ENCODE data around the gene LCORL. TPM values are rescaled to one million over a fixed set of nuclear protein-coding genes. Genes with fewer than 3 reads are reported as not detected.
"Not testable (repeated sequence)": the region's sequence is repeated elsewhere in the genome, so short reads cannot be mapped to it uniquely, and the experiment has no call there.

The LCORL gene
- total RNA-seq (2014; rRNA removed; shearing (Covaris generic)): 13.7 and 14.5 TPM in 2 replicates

- peak; percentile 96 for DNase-seq (ENCODE audit: low spot score)
- in situ Hi-C loops (cut with HindIII; ENCODE audit: low sequenced_read_pairs): no loop called here
Observed at GRCh38 chr4:18021720-18022571, at the start of gene LCORL. Gene LCORL (minus strand): TSS chr4:18021755. CDS start chr4:18021751, 4 bp downstream.

- in situ Hi-C loops (cut with HindIII; ENCODE audit: low sequenced_read_pairs): no loop called here
- DNase-seq (ENCODE audit: low spot score): no peak
Observed at GRCh38 chr4:18069810-18070209, 48.3 kb upstream of the LCORL start.

GRCh38 chr4:18067031-18067430 is 45.5 kb upstream of the LCORL start:
- in situ Hi-C loops (cut with HindIII; ENCODE audit: low sequenced_read_pairs): no loop called here
- DNase-seq (ENCODE audit: low spot score): no peak

- in situ Hi-C loops (cut with HindIII; ENCODE audit: low sequenced_read_pairs): no loop called here
Observed at GRCh38 chr4:18063079-18063478, 41.5 kb upstream of the LCORL start.

GRCh38 chr4:18057821-18058533 is 36.4 kb upstream of the LCORL start:
- in situ Hi-C loops (cut with HindIII; ENCODE audit: low sequenced_read_pairs): no loop called here
- DNase-seq (ENCODE audit: low spot score): no peak

More at GRCh38 chr4:18063079-18063478, 41.5 kb upstream of the LCORL start:
- DNase-seq (ENCODE audit: low spot score): no peak

- in situ Hi-C loops (cut with HindIII; ENCODE audit: low sequenced_read_pairs): no loop called here
- no peak for DNase-seq (ENCODE audit: low spot score)
Observed at GRCh38 chr4:18056030-18056429, 34.5 kb upstream of the LCORL start.

GRCh38 chr4:18052158-18052557 is 30.6 kb upstream of the LCORL start:
- in situ Hi-C loops (cut with HindIII; ENCODE audit: low sequenced_read_pairs): no loop called here
- no peak for DNase-seq (ENCODE audit: low spot score)

GRCh38 chr4:18051281-18051680 is 29.7 kb upstream of the LCORL start:
- no peak for DNase-seq (ENCODE audit: low spot score)
- in situ Hi-C loops (cut with HindIII; ENCODE audit: low sequenced_read_pairs): no loop called here

GRCh38 chr4:18050448-18050847 is 28.9 kb upstream of the LCORL start:
- DNase-seq (ENCODE audit: low spot score): no peak
- in situ Hi-C loops (cut with HindIII; ENCODE audit: low sequenced_read_pairs): no loop called here

- DNase-seq (ENCODE audit: low spot score): no peak
Observed at GRCh38 chr4:18049446-18049845, 27.9 kb upstream of the LCORL start.

GRCh38 chr4:18042754-18043153 is 21.2 kb upstream of the LCORL start:
- in situ Hi-C loops (cut with HindIII; ENCODE audit: low sequenced_read_pairs): no loop called here
- DNase-seq (ENCODE audit: low spot score): no peak

More at GRCh38 chr4:18049446-18049845, 27.9 kb upstream of the LCORL start:
- in situ Hi-C loops (cut with HindIII; ENCODE audit: low sequenced_read_pairs): no loop called here

- DNase-seq (ENCODE audit: low spot score): no peak
- in situ Hi-C loops (cut with HindIII; ENCODE audit: low sequenced_read_pairs): no loop called here
Observed at GRCh38 chr4:18042012-18042411, 20.5 kb upstream of the LCORL start.

- in situ Hi-C loops (cut with HindIII; ENCODE audit: low sequenced_read_pairs): no loop called here
- no peak for DNase-seq (ENCODE audit: low spot score)
Observed at GRCh38 chr4:18041114-18041513, 19.6 kb upstream of the LCORL start.

- no peak for DNase-seq (ENCODE audit: low spot score)
- in situ Hi-C loops (cut with HindIII; ENCODE audit: low sequenced_read_pairs): no loop called here
Observed at GRCh38 chr4:18039113-18039512, 17.6 kb upstream of the LCORL start.

- DNase-seq (ENCODE audit: low spot score): not testable (repeated sequence)
Observed at GRCh38 chr4:18036369-18036768, 14.8 kb upstream of the LCORL start.

GRCh38 chr4:18034099-18034498 is 12.5 kb upstream of the LCORL start:
- DNase-seq (ENCODE audit: low spot score): no peak
- in situ Hi-C loops (cut with HindIII; ENCODE audit: low sequenced_read_pairs): no loop called here

More at GRCh38 chr4:18036369-18036768, 14.8 kb upstream of the LCORL start:
- in situ Hi-C loops (cut with HindIII; ENCODE audit: low sequenced_read_pairs): not testable (repeated sequence)

GRCh38 chr4:18033111-18034085 is 11.8 kb upstream of the LCORL start:
- in situ Hi-C loops (cut with HindIII; ENCODE audit: low sequenced_read_pairs): no loop called here
- DNase-seq (ENCODE audit: low spot score): no peak

GRCh38 chr4:18025288-18025687 is 3.7 kb upstream of the LCORL start:
- no peak for DNase-seq (ENCODE audit: low spot score)
- in situ Hi-C loops (cut with HindIII; ENCODE audit: low sequenced_read_pairs): no loop called here

- no peak for DNase-seq (ENCODE audit: low spot score)
- in situ Hi-C loops (cut with HindIII; ENCODE audit: low sequenced_read_pairs): no loop called here
Observed at GRCh38 chr4:18022572-18023050, 1.1 kb upstream of the LCORL start.

Measured in G401 (cell line).